LNCAP (cell line): Measurements from ENCODE around the gene GOLPH3.

Experiments
- TF ChIP-seq, protein P1 (sequence below): fragments of 450-650 bp; IDR thresholded peaks from 2 replicates; pipeline ENCODE4 v1.5.1; 2017; ENCODE audit warnings: mild to moderate bottlenecking

GOLPH3 gene

DNA sequence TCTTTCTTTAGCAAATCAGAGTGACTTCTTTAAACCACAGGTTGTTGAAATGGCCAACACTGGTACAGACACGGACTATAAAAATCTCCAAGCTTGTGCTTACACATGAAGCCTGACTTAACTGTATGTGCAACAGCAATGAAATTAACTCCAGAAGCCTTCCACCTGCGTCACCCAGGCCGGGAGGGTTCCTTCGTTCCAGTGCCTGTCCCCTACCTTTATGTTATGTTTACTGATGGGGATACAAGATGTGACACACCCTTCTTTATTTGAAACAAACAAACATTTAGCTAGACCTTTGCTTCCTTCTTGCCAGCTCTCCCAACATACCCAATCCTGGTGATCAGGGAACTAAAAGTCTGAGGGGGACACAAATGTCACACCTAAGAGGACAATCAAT is 66.0 kb downstream of the GOLPH3 start:
- TF ChIP-seq, protein P1, sequence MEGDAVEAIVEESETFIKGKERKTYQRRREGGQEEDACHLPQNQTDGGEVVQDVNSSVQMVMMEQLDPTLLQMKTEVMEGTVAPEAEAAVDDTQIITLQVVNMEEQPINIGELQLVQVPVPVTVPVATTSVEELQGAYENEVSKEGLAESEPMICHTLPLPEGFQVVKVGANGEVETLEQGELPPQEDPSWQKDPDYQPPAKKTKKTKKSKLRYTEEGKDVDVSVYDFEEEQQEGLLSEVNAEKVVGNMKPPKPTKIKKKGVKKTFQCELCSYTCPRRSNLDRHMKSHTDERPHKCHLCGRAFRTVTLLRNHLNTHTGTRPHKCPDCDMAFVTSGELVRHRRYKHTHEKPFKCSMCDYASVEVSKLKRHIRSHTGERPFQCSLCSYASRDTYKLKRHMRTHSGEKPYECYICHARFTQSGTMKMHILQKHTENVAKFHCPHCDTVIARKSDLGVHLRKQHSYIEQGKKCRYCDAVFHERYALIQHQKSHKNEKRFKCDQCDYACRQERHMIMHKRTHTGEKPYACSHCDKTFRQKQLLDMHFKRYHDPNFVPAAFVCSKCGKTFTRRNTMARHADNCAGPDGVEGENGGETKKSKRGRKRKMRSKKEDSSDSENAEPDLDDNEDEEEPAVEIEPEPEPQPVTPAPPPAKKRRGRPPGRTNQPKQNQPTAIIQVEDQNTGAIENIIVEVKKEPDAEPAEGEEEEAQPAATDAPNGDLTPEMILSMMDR = no peak

DNA sequence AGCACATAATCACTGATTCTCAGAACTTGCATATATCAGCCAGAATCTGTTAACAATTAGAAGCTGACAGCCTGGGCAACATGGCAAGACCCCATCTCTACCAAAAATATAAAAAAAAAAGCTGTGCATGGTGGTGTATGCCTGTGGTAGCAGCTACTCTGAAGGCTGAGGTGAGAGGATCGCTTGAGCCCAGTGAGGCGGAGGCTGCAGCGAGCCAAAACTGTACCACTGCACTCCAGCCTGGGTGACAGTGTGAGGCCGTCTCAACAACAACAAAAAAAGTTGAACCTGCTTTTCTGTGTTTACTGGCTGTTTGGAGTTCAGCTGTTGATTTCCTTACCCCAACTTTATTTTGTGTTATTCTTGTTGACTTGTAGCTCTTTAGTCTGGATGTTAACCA is 66.8 kb downstream of the GOLPH3 start:
- TF ChIP-seq, protein P1 = no peak

DNA sequence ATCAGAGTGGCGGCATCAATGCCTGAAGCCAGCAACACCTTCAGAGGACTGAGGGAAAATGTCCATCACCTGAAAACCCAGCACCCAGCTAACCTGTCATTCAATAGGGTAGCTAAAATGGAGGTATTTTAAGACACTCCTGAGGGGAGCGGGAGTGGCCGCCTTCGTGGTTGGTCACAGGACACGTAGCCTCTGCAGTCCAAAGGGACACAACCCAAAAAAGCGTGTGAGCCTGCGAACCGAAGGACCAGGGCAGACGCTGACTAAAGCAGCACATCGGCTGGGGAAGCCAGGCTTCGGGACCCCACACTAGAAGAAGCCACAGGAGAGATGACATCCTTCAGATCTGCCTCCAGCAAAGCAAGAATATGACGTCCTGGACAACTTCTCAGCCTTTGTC is 70.6 kb downstream of the GOLPH3 start:
- TF ChIP-seq, protein P1 = no peak

DNA sequence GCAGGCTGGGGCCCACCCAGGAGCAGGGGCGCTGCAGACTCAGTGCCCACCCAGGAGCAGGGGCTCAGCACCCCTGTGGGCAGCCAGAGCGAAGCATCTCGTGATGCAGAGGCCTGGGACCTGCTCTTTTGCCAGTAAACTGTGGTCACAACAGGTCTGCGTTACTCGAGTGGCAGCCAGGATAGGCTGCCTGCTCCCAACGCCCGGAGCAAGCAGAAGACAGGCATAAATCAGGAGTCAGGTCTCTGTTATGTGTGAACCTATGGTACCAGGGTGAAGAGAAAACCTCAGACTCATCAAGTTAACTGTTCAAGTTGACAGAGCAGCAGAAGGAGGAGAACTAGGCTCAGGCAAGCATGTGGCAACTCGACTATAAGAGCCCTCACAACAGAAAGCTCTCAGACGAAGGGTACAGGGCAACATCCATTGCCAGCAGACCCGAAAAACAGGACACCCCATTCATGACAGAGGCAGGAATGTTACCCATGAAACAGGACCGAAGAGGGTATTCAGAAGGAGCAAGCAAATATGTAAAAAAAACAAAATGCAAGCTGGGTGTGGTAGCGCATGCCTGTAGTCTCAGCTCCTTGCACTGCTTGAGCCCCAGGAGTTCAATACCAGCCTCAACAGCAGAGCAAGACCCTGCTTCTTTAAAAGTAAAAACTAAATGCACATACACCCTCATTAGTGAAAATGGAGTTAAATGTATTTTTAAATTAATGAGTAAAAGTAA is 71.7 kb downstream of the GOLPH3 start:
- TF ChIP-seq, protein P1 = no peak

DNA sequence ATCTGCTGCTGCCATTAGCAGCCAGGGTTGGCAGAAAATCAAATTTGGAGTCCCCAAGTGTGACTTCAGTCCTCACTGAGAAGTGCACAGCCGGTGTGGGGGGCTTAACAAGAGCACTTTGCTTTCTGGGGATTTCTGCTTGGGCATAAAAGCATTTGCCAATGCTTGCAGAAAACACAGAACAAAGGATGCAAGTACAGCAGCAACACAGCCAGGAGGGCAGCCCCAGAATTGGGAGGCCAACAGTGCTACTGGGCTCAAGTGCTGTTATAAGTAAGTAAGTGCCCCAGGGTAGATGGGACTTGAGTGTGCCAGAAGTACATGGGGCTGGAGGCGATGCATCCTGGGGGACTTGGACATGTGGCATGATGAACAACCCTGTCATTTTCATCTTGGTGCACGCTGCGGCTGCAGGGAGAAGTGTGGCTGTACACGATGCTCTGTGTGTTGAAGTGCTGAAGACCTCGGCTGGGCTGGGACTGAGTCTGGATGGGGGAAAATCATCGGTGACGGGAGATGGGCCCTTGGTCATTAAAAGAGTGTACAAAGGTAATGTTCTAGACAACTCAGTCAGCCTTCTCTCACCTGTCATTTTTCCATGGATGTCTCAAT is 73.3 kb downstream of the GOLPH3 start:
- TF ChIP-seq, protein P1 = no peak

DNA sequence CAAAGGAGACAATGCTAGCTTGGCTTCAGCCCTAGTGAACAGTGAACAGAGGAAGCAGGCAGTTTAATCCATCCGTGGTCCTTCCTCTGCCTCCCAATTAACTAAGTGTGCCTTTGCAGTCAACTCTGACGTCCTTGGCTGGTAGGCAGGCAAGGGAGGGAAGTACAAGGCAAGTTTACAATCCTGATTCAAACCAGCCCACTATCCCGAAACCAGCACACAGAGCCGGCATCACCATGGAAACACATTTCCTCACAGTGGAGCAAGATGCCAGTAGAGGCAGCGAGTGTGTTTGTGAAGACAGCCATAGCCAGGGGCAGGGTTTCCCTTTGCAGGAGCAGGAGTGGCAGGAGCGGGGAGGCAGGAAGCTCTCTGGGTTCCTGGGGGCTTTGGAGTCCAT is 73.9 kb downstream of the GOLPH3 start:
- TF ChIP-seq, protein P1 = no peak

DNA sequence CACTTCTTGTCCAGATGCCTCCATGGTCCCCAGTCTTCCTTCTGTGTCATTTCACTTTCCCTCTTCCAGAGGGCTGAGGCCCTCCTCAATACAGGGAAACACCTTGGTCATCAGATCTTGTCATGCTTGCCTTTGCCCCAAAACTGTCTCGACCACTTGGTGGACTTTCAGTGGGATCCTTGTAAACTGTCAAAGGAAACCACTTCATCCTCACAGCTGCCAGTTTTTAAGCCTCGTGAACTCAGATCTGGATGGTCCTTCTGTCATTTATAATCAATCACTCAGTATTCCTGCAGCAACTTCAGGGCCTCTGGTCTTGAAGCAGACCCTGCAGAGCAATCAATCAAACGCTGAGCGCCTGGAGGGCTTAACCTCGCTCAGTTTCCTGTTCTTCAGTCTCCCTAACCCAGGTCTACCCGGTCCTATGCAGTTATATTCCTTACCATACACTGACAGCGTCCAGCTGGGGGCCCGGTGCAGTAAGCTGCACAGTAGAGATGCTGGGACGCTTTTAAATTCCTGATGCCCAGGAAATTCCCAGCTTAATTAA is 74.6 kb downstream of the GOLPH3 start:
- TF ChIP-seq, protein P1 = no peak
